NCI-H524 treated with DMSO at 0.1 percent for 48 hours (cell line): ENCODE results near the gene TULP4.

Experiments
- DNase-seq: peaks from one replicate; lab custom pipeline; 2025; lab: John Stamatoyannopoulos, UW

The TULP4 gene

GRCh38 chr6:158557927-158558326, 245.7 kb downstream of the TULP4 start:
- DNase-seq, result no peak

GRCh38 chr6:158558415-158559306, 246.4 kb downstream of the TULP4 start:
- no peak for DNase-seq

- DNase-seq, result no peak
Observed at GRCh38 chr6:158559338-158559894, 247.2 kb downstream of the TULP4 start.

- DNase-seq, result peak; percentile 32
Observed at GRCh38 chr6:158559895-158560835, 247.9 kb downstream of the TULP4 start, which contains the start of gene TMEM181. TSS of gene TMEM181 (plus strand) at chr6:158560091. CDS start at chr6:158560225, 134 bp downstream.

GRCh38 chr6:158560836-158561320, 248.6 kb downstream of the TULP4 start:
- DNase-seq, result no peak
